HG03135 (cell line): Measurements from ENCODE around the gene CD53.

Experiments used
- ATAC-seq: cut with Tn5 transposase; IDR thresholded peaks from one replicate; pipeline ENCODE4 v1.9.1; 2021; ENCODE audit warnings: mild to moderate bottlenecking, moderate library complexity; ENCODE audit not compliant: unreplicated experiment

CD53 gene

GRCh38 chr1:110875216-110875731 lies 2.3 kb downstream of the CD53 start:
- peak; percentile 47 for ATAC-seq

- ATAC-seq = no peak
Observed at GRCh38 chr1:110876748-110877341, 3.9 kb downstream of the CD53 start.

- ATAC-seq = no peak
Observed at GRCh38 chr1:110877364-110877763, 4.4 kb downstream of the CD53 start.

- no peak for ATAC-seq
Observed at GRCh38 chr1:110877776-110878175, 4.8 kb downstream of the CD53 start.

- ATAC-seq = no peak
Observed at GRCh38 chr1:110878591-110878990, 5.6 kb downstream of the CD53 start.

- ATAC-seq = no peak
Observed at GRCh38 chr1:110878993-110879392, 6.0 kb downstream of the CD53 start.

- ATAC-seq = peak; percentile 42
Observed at GRCh38 chr1:110879758-110880606, 7.0 kb downstream of the CD53 start.

GRCh38 chr1:110880708-110881374 lies 7.9 kb downstream of the CD53 start:
- no peak for ATAC-seq

- no peak for ATAC-seq
Observed at GRCh38 chr1:110888049-110888448, 15.1 kb downstream of the CD53 start.

- ATAC-seq = no peak
Observed at GRCh38 chr1:110888641-110889040, 15.7 kb downstream of the CD53 start.

- no peak for ATAC-seq
Observed at GRCh38 chr1:110890474-110891196, 17.7 kb downstream of the CD53 start.

- no peak for ATAC-seq
Observed at GRCh38 chr1:110893908-110894490, 21.1 kb downstream of the CD53 start.

GRCh38 chr1:110896090-110896489 lies 23.1 kb downstream of the CD53 start:
- ATAC-seq = no peak

GRCh38 chr1:110897681-110898080 lies 24.7 kb downstream of the CD53 start:
- no peak for ATAC-seq

GRCh38 chr1:110898734-110899457 lies 25.9 kb downstream of the CD53 start:
- ATAC-seq = no peak

GRCh38 chr1:110899458-110899843 lies 26.5 kb downstream of the CD53 start:
- no peak for ATAC-seq

GRCh38 chr1:110902820-110903463 lies 30.0 kb downstream of the CD53 start:
- ATAC-seq = no peak

GRCh38 chr1:110903853-110904500 lies 31.0 kb downstream of the CD53 start:
- no peak for ATAC-seq

GRCh38 chr1:110912784-110913183 lies 39.8 kb downstream of the CD53 start:
- no peak for ATAC-seq
